PC-3 (cell line): Measurements from ENCODE around the gene ASXL1. TPM values are rescaled to one million over a fixed set of nuclear protein-coding genes. Genes with fewer than 3 reads are reported as not detected.

Experiments
- ATAC-seq: fragments of 200-7000 bp; cut with Tn5 transposase; 2 replicates; pipeline ENCODE4 v1.9.1; 2020; ENCODE audit warnings: mild to moderate bottlenecking, moderate library complexity
- BruUV-seq: library from RNA; stranded (reverse); fragments of 400-500 nt; replicated peaks from 2 replicates; lab custom pipeline; 2021; lab: Mats Ljungman, UMichigan
- CTCF ChIA-PET: fragments of 300-600 bp; sonication (Branson Sonifier 250); formaldehyde crosslinking; loops from one replicate; lab custom pipeline; 2022; ENCODE audit warnings: antibody characterized with exemption; lab: Charles Lee
- POLR2A ChIA-PET: fragments of 300-600 bp; sonication (Branson Sonifier 250); formaldehyde crosslinking; loops from one replicate; lab custom pipeline; 2022; ENCODE audit warnings: antibody characterized with exemption; ENCODE audit not compliant: unreplicated experiment; lab: Charles Lee
- DNase-seq: peaks from one replicate; pipeline ENCODE4 v3.0.0-alpha.2; 2015
- H2AFZ ChIP-seq: fragments of 300-600 bp; sonication (generic); 2 replicates; pipeline ENCODE4 v1.6.0; 2016; ENCODE audit warnings: antibody characterized with exemption, low read length
- H3F3A ChIP-seq: fragments of 300-600 bp; sonication (generic); one replicate; pipeline ENCODE4 v1.6.0; 2017; ENCODE audit warnings: antibody characterized with exemption, low read length, control low read depth, mild to moderate bottlenecking; ENCODE audit not compliant: unreplicated experiment
- H3K27ac ChIP-seq: fragments of 300-600 bp; sonication (generic); 2 replicates; pipeline ENCODE4 v1.5.1; 2016; ENCODE audit warnings: mild to moderate bottlenecking, low read length
- H3K27me3 ChIP-seq: fragments of 300-600 bp; sonication (generic); 2 replicates; pipeline ENCODE4 v1.6.1; 2016; ENCODE audit warnings: low read length, mixed read lengths
- H3K36me3 ChIP-seq: fragments of 300-600 bp; sonication (generic); 2 replicates; pipeline ENCODE4 v1.6.1; 2016; ENCODE audit warnings: low read depth, mixed run types, low read length, mixed read lengths
- H3K4me1 ChIP-seq: fragments of 300-600 bp; sonication (generic); 2 replicates; pipeline ENCODE4 v1.5.1; 2016; ENCODE audit warnings: low read length; ENCODE audit not compliant: insufficient read depth
- H3K4me2 ChIP-seq: fragments of 300-600 bp; sonication (generic); 2 replicates; pipeline ENCODE4 v1.6.0; 2016; ENCODE audit warnings: low read length
- H3K4me3 ChIP-seq: fragments of 300-600 bp; sonication (generic); 2 replicates; pipeline ENCODE4 v1.5.1; 2016; ENCODE audit warnings: mild to moderate bottlenecking, low read length, mixed read lengths
- H3K79me2 ChIP-seq: fragments of 300-600 bp; sonication (generic); 2 replicates; pipeline ENCODE4 v1.6.1; 2017; ENCODE audit warnings: low read length, mixed read lengths
- H3K9ac ChIP-seq: fragments of 300-600 bp; sonication (generic); 2 replicates; pipeline ENCODE4 v1.6.0; 2016; ENCODE audit warnings: mild to moderate bottlenecking, low read length
- H3K9me2 ChIP-seq: fragments of 300-600 bp; sonication (generic); replicated peaks from 2 replicates; pipeline ENCODE4 v1.6.1; 2016; ENCODE audit warnings: mixed run types, low read length, mixed read lengths
- H3K9me3 ChIP-seq: fragments of 300-600 bp; sonication (generic); 2 replicates; pipeline ENCODE4 v1.6.1; 2016; ENCODE audit warnings: low read length, mixed read lengths
- H4K20me1 ChIP-seq: fragments of 300-600 bp; sonication (generic); 2 replicates; pipeline ENCODE4 v1.6.1; 2016; ENCODE audit warnings: low read length, mixed read lengths
- CTCF ChIP-seq: fragments of 300-600 bp; sonication (generic); conservative IDR thresholded peaks from 2 replicates; pipeline ENCODE4 v1.5.1; 2017; ENCODE audit warnings: antibody characterized with exemption, low read depth, mild to moderate bottlenecking, low read length
- EZH2 ChIP-seq: fragments of 300-600 bp; sonication (generic); IDR thresholded peaks from one replicate; pipeline ENCODE4 v1.6.1; 2017; ENCODE audit warnings: antibody characterized with exemption, mild to moderate bottlenecking, low read length; ENCODE audit not compliant: unreplicated experiment
- EZH2phosphoT487 ChIP-seq: fragments of 300-600 bp; sonication (generic); IDR thresholded peaks from 2 replicates; pipeline ENCODE4 v1.6.1; 2018; ENCODE audit warnings: mild to moderate bottlenecking, antibody characterized with exemption, low read length, borderline replicate concordance
- intact Hi-C: fragments of 100-400 bp; cut with micrococcal nuclease; formaldehyde crosslinking; loops from 2 replicates; pipeline ENCODE4 v1.9.0; 2023
- total RNA-seq: library from RNA; depleted of rRNA; stranded (reverse); fragments of >200 nt; gene quantifications from 2 replicates; pipeline ENCODE4 v1.2.3, GENCODE V29; 2014

ASXL1 gene
- total RNA-seq, 1 experiment from 2014 or later = 42.8 TPM

- no peak overlapping the region for H2AFZ ChIP-seq
- intact Hi-C loops = no loop called here
- BruUV-seq = no TSS peak
- POLR2A ChIA-PET = no interaction called here
- no peak for DNase-seq
- TF ChIP-seq CTCF (no peak), EZH2phosphoT487 (no peak)
- no peaks in the 10 kb centered on the region for H4K20me1 ChIP-seq
- H3K9me3 ChIP-seq = no peaks in the 10 kb centered on the region
- no peaks in the 10 kb centered on the region for H3K4me1 ChIP-seq
- H3K9me2 ChIP-seq = no peaks in the 10 kb centered on the region
- H3K4me3 ChIP-seq = no peak overlapping the region
- H3K36me3 ChIP-seq = peaks cover 81% of the 10 kb centered on the region
- H3K4me2 ChIP-seq = no peak overlapping the region
- no peak overlapping the region for H3K9ac ChIP-seq
- no peaks in the 10 kb centered on the region for H3F3A ChIP-seq
- ATAC-seq = no peak
- CTCF ChIA-PET = no interaction called here
- no peaks in the 10 kb centered on the region for H3K79me2 ChIP-seq
- no peak overlapping the region for H3K27ac ChIP-seq
- no peaks in the 10 kb centered on the region for H3K27me3 ChIP-seq
These were observed 77.4 kb downstream of the ASXL1 start for GRCh38 chr20:32435449-32436107.

- TF ChIP-seq CTCF = no peak
- TF ChIP-seq EZH2phosphoT487 = no peak
- TF ChIP-seq EZH2 = no peak
- H3K4me2 ChIP-seq = no peak overlapping the region
- H3F3A ChIP-seq = no peaks in the 10 kb centered on the region
- H3K27me3 ChIP-seq = no peaks in the 10 kb centered on the region
- no peaks in the 10 kb centered on the region for H3K9me3 ChIP-seq
- ATAC-seq (no peak), DNase-seq (no peak)
- no peaks in the 10 kb centered on the region for H3K4me1 ChIP-seq
- peaks cover 74% of the 10 kb centered on the region for H3K36me3 ChIP-seq
- POLR2A ChIA-PET = no interaction called here
- H4K20me1 ChIP-seq = no peaks in the 10 kb centered on the region
- H3K79me2 ChIP-seq = no peaks in the 10 kb centered on the region
- intact Hi-C loops = no loop called here
- no peak overlapping the region for H2AFZ ChIP-seq
- no peak overlapping the region for H3K9ac ChIP-seq
- BruUV-seq = no TSS peak
- no peak overlapping the region for H3K27ac ChIP-seq
- H3K4me3 ChIP-seq = no peak overlapping the region
- no peaks in the 10 kb centered on the region for H3K9me2 ChIP-seq
- CTCF ChIA-PET = no interaction called here
These were observed 78.2 kb downstream of the ASXL1 start for GRCh38 chr20:32436142-32436861.

GRCh38 chr20:32436968-32437367 lies 78.8 kb downstream of the ASXL1 start:
- intact Hi-C loops = no loop called here
- BruUV-seq = no TSS peak

More at GRCh38 chr20:32436968-32437367, 78.8 kb downstream of the ASXL1 start:
- no peak for DNase-seq
- no peaks in the 10 kb centered on the region for H3K9me2 ChIP-seq
- TF ChIP-seq CTCF (no peak), EZH2phosphoT487 (no peak), EZH2 (no peak)
- POLR2A ChIA-PET = no interaction called here
- no peak overlapping the region for H3K4me2 ChIP-seq
- H2AFZ ChIP-seq = no peak overlapping the region
- ATAC-seq = no peak
- CTCF ChIA-PET = no interaction called here
- peaks cover 67% of the 10 kb centered on the region for H3K36me3 ChIP-seq
- H3K27me3 ChIP-seq = no peaks in the 10 kb centered on the region
- no peak overlapping the region for H3K4me3 ChIP-seq
- no peak overlapping the region for H3K9ac ChIP-seq
- H3K79me2 ChIP-seq = no peaks in the 10 kb centered on the region
- no peaks in the 10 kb centered on the region for H3K4me1 ChIP-seq
- H4K20me1 ChIP-seq = no peaks in the 10 kb centered on the region
- no peaks in the 10 kb centered on the region for H3F3A ChIP-seq
- no peaks in the 10 kb centered on the region for H3K9me3 ChIP-seq
- no peak overlapping the region for H3K27ac ChIP-seq
